A549 (cell line): ENCODE results near the gene SAGE1.
A peak's percentile ranks its signal among the peaks of the same experiment; 100 is the strongest.

ENCODE experiments used
- CTCF ChIP-seq: fragments of >200 bp; sonication (Bioruptor Twin); formaldehyde crosslinking; IDR thresholded peaks from 3 replicates; pipeline ENCODE4 v1.5.1; 2016
- E2F6 ChIP-seq: IDR thresholded peaks from 2 replicates; pipeline ENCODE4 v1.6.1; 2012; ENCODE audit warnings: low read depth, borderline replicate concordance
- EP300 ChIP-seq, 2 experiments: fragments of >200 bp; sonication (Bioruptor Twin); formaldehyde crosslinking; IDR thresholded peaks; 2 replicates in 1 of 2; 3 replicates in 1 of 2; pipeline ENCODE4 v1.6.1; 2016 to 2017
- HOXB5 ChIP-seq: fragments of 250-450 bp; sonication (Bioruptor Pico); IDR thresholded peaks from 2 replicates; pipeline ENCODE4 v1.5.0; 2020; ENCODE audit warnings: mild to moderate bottlenecking, moderate library complexity
- MYC ChIP-seq: IDR thresholded peaks from 2 replicates; pipeline ENCODE4 v1.6.1; 2012; ENCODE audit warnings: mild to moderate bottlenecking, inconsistent platforms, low read length, improper control_type of control experiment, borderline replicate concordance
- NR3C1 ChIP-seq: fragments of >200 bp; sonication (Bioruptor Twin); formaldehyde crosslinking; IDR thresholded peaks from 3 replicates; pipeline ENCODE4 v1.6.1; 2017
- POLR2A ChIP-seq: IDR thresholded peaks from 2 replicates; pipeline ENCODE4 v1.6.1; 2012; ENCODE audit warnings: mild to moderate bottlenecking, low read length
- RAD21 ChIP-seq, 2 experiments: fragments of >200 bp in 1 of 2; sonication (Bioruptor Twin) in 1 of 2; formaldehyde crosslinking in 1 of 2; IDR thresholded peaks in 1 of 2; conservative IDR thresholded peaks in 1 of 2; 2 replicates in 1 of 2; 3 replicates in 1 of 2; pipeline ENCODE4 v1.6.1; 2012 to 2018; ENCODE audit warnings: inconsistent platforms in 1 of 2
- RFX5 ChIP-seq: fragments of 450-650 bp; IDR thresholded peaks from 2 replicates; pipeline ENCODE4 v1.7.1; 2014; ENCODE audit warnings: antibody characterized with exemption, mild to moderate bottlenecking, moderate library complexity
- TF ChIP-seq, protein P1 (sequence below): fragments of 200-600 bp; sonication (generic); IDR thresholded peaks from 2 replicates; pipeline ENCODE4 v1.6.1; 2016; ENCODE audit warnings: antibody characterized with exemption, mild to moderate bottlenecking, moderate library complexity

DNA sequence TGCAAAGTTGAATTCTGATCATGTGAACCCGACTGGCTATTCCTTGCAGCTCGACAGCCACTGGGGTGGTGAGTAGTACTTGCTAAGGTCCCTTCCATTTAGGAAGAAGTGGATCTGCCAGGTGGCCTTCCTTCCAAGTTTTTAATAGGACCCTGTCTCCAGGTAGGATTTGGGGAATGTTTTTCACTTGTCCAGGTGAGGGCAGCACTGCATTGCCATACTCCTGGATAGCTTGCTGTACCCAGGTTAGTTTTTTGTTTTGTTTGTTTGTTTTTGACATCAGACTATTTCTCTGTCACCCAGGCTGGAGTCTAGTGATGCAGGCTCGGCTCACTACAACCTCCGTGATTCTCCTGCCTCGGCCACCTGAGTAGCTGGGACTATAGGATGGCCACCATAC is 29.8 kb downstream of the SAGE1 start:
- TF ChIP-seq RAD21 (conservative IDR thresholded peaks at IDR 0.05 in 1 of 2, IDR thresholded peaks at IDR 0.05 in 1 of 2) = no peak; a peak in 1 of 5 replicates
- TF ChIP-seq CTCF = 0 out of 3 replicates have a peak, but pooled peaks have one; percentile 16
- TF ChIP-seq EP300 (IDR thresholded peaks at IDR 0.05) = no peak
- no peak for TF ChIP-seq RFX5
- TF ChIP-seq, protein P1, sequence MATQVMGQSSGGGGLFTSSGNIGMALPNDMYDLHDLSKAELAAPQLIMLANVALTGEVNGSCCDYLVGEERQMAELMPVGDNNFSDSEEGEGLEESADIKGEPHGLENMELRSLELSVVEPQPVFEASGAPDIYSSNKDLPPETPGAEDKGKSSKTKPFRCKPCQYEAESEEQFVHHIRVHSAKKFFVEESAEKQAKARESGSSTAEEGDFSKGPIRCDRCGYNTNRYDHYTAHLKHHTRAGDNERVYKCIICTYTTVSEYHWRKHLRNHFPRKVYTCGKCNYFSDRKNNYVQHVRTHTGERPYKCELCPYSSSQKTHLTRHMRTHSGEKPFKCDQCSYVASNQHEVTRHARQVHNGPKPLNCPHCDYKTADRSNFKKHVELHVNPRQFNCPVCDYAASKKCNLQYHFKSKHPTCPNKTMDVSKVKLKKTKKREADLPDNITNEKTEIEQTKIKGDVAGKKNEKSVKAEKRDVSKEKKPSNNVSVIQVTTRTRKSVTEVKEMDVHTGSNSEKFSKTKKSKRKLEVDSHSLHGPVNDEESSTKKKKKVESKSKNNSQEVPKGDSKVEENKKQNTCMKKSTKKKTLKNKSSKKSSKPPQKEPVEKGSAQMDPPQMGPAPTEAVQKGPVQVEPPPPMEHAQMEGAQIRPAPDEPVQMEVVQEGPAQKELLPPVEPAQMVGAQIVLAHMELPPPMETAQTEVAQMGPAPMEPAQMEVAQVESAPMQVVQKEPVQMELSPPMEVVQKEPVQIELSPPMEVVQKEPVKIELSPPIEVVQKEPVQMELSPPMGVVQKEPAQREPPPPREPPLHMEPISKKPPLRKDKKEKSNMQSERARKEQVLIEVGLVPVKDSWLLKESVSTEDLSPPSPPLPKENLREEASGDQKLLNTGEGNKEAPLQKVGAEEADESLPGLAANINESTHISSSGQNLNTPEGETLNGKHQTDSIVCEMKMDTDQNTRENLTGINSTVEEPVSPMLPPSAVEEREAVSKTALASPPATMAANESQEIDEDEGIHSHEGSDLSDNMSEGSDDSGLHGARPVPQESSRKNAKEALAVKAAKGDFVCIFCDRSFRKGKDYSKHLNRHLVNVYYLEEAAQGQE = no peak
- TF ChIP-seq E2F6 = no peak
- no peak for TF ChIP-seq POLR2A
- TF ChIP-seq HOXB5 (CRISPR knock-in tag) = no peak
- no peak for TF ChIP-seq MYC
- TF ChIP-seq NR3C1 = no peak
